K562 (cell line): ENCODE measurements around the gene SNRPA. TPM values are rescaled to one million over a fixed set of nuclear protein-coding genes. Genes with fewer than 3 reads are reported as not detected.

Source experiments
- BCLAF1 ChIP-seq, 2 experiments: fragments of 450-650 bp in 1 of 2; IDR thresholded peaks; 2 replicates each; pipeline ENCODE4 v1.6.1; 2011 to 2017; ENCODE audit warnings: low read depth in 2 of 2, antibody characterized with exemption in 1 of 2, borderline replicate concordance in 1 of 2, low read length in 1 of 2, mild to moderate bottlenecking in 1 of 2, mixed read lengths in 1 of 2; ENCODE audit not compliant: control insufficient read depth in 1 of 2
- HDAC2 ChIP-seq: fragments of 450-650 bp; IDR thresholded peaks from 2 replicates; pipeline ENCODE4 v1.6.1; 2016; ENCODE audit warnings: mild to moderate bottlenecking
- HDAC3 ChIP-seq: fragments of 450-650 bp; IDR thresholded peaks from 2 replicates; pipeline ENCODE4 v1.6.1; 2018; ENCODE audit warnings: borderline replicate concordance, mild to moderate bottlenecking, moderate library complexity; ENCODE audit not compliant: partially characterized antibody
- HES1 ChIP-seq: fragments of 450-650 bp; IDR thresholded peaks from 2 replicates; pipeline ENCODE4 v1.6.1; 2016; ENCODE audit warnings: low read depth, mild to moderate bottlenecking, moderate library complexity
- JUND ChIP-seq, 2 experiments: IDR thresholded peaks; 2 replicates in 1 of 2; 3 replicates in 1 of 2; pipeline ENCODE4 v1.6.1; 2011; ENCODE audit warnings: borderline replicate concordance in 2 of 2, low read depth in 2 of 2, low read length in 2 of 2, improper control_type of control experiment in 1 of 2, missing biosample characterization in 1 of 2, missing genetic modification characterization in 1 of 2, missing genetic modification reagents in 1 of 2
- MED1 ChIP-seq: sonication (generic); formaldehyde crosslinking; IDR thresholded peaks from 2 replicates; pipeline ENCODE4 v1.8.1; 2023; ENCODE audit warnings: missing genetic modification reagents, borderline replicate concordance
- PREB ChIP-seq: sonication (generic); formaldehyde crosslinking; IDR thresholded peaks from 2 replicates; pipeline ENCODE4 v1.8.1; 2023; ENCODE audit warnings: mild to moderate bottlenecking, missing genetic modification reagents
- SIN3A ChIP-seq, 2 experiments: fragments of 150-350 bp in 1 of 2; IDR thresholded peaks; 2 replicates each; pipeline ENCODE4 v1.6.1; 2011 to 2016; ENCODE audit warnings: borderline replicate concordance in 2 of 2, low read depth in 2 of 2, low read length in 2 of 2, mild to moderate bottlenecking in 2 of 2, moderate library complexity in 2 of 2; ENCODE audit not compliant: control insufficient read depth in 1 of 2
- TAF9B ChIP-seq: fragments of 450-650 bp; IDR thresholded peaks from 2 replicates; pipeline ENCODE4 v1.6.1; 2018; ENCODE audit warnings: mild to moderate bottlenecking; ENCODE audit not compliant: partially characterized antibody
- TBL1XR1 ChIP-seq, 2 experiments: IDR thresholded peaks; 2 replicates each; pipeline ENCODE4 v1.6.1; 2012; ENCODE audit warnings: improper control_type of control experiment in 2 of 2, low read length in 2 of 2, mild to moderate bottlenecking in 1 of 2
- ZNF232 ChIP-seq: sonication (generic); formaldehyde crosslinking; IDR thresholded peaks from 2 replicates; pipeline ENCODE4 v1.8.0; 2022; ENCODE audit warnings: mild to moderate bottlenecking, missing genetic modification reagents
- ZNF274 ChIP-seq: IDR thresholded peaks from 2 replicates; pipeline ENCODE4 v1.6.1; 2011; ENCODE audit warnings: low read depth, mild to moderate bottlenecking, low read length, moderate library complexity, borderline replicate concordance
- ZNF561 ChIP-seq: fragments of 450-650 bp; formaldehyde crosslinking; conservative IDR thresholded peaks from 2 replicates; pipeline ENCODE4 v1.4.0; 2020; ENCODE audit warnings: mild to moderate bottlenecking, moderate library complexity
- polyA plus RNA-seq, 8 experiments: library from polyadenylated mRNA; depleted of rRNA in 4 of 8; stranded (reverse) in 5 of 8; unstranded in 3 of 8; fragments of >200 nt; fragmentation: Nextera tagmentation in 2 of 8; fragmentation: Illumina TruSeq in 1 of 8; extraction: Ambion mirVana in 2 of 8; extraction: Trizol in 1 of 8; gene quantifications; 2 replicates each; pipeline versions ENCODE4 v1.2.1 to v1.2.3, GENCODE V29; 2011 to 2014; ENCODE audit warnings: inconsistent platforms in 1 of 8, missing spikeins in 1 of 8
- total RNA-seq, 7 experiments: library from RNA; depleted of rRNA in 6 of 7; stranded (reverse); fragments of >200 nt in 6 of 7; fragmentation: Illumina TruSeq in 2 of 7; extraction: Trizol in 2 of 7; gene quantifications; 2 replicates each; pipeline versions ENCODE4 v1.2.1 to v1.2.3, GENCODE V29; 2011 to 2021; ENCODE audit warnings: low replicate concordance in 1 of 7

The SNRPA gene
- total and polyA plus RNA-seq, 9 of the 15 experiments (the other 6 are each of a cell fraction or from before 2014, with no cell fraction given), result 16.3 to 311 (median 193) TPM

- no peak for TF ChIP-seq ZNF232 (CRISPR knock-in tag)
- no peak; the same call in 1 of the 2 replicates for TF ChIP-seq PREB (CRISPR knock-in tag)
- TF ChIP-seq ZNF274, result no peak
- peak in 1 of 2 experiments; percentile 28; a peak in 1 of 4 replicates for TF ChIP-seq BCLAF1 (IDR thresholded peaks at IDR 0.05; ENCODE audit: borderline replicate concordance in 1 of 2, control insufficient read depth in 1 of 2, low read depth in 2 of 2, low read length in 1 of 2)
- no peak for TF ChIP-seq HDAC3
- TF ChIP-seq JUND (IDR thresholded peaks at IDR 0.05; ENCODE audit: borderline replicate concordance, low read depth, low read length), result 0 out of 2 replicates have a peak, but pooled peaks have one; percentile 3
- TF ChIP-seq JUND (tag; IDR thresholded peaks at IDR 0.05; ENCODE audit: borderline replicate concordance, low read depth, low read length), result no peak
- no peak for TF ChIP-seq ZNF561 (CRISPR knock-in tag)
- 0 out of 2 replicates have a peak, but pooled peaks have one; percentile 72 for TF ChIP-seq HDAC2
- 0 out of 4 replicates have a peak, but pooled peaks of 1 of the 2 experiments have one; percentile 8 for TF ChIP-seq TBL1XR1 (IDR thresholded peaks at IDR 0.05; ENCODE audit: low read length in 2 of 2)
- no peak for TF ChIP-seq MED1 (CRISPR knock-in tag)
- no peak for TF ChIP-seq HES1
- peak in 1 of 2 experiments; percentile 88; a peak in 2 of 4 replicates for TF ChIP-seq SIN3A (IDR thresholded peaks at IDR 0.05; ENCODE audit: borderline replicate concordance in 2 of 2, control insufficient read depth in 1 of 2, low read depth in 2 of 2, low read length in 2 of 2)
- TF ChIP-seq TAF9B, result peak; percentile 79
Observed at GRCh38 chr19:40750874-40751537, at the start of gene SNRPA (continued).
